HG03139 (cell line): ENCODE results near the gene PDE6B.

ENCODE experiments used
- ATAC-seq: cut with Tn5 transposase; IDR thresholded peaks from one replicate; pipeline ENCODE4 v1.9.1; 2021; ENCODE audit not compliant: unreplicated experiment

Gene PDE6B

DNA sequence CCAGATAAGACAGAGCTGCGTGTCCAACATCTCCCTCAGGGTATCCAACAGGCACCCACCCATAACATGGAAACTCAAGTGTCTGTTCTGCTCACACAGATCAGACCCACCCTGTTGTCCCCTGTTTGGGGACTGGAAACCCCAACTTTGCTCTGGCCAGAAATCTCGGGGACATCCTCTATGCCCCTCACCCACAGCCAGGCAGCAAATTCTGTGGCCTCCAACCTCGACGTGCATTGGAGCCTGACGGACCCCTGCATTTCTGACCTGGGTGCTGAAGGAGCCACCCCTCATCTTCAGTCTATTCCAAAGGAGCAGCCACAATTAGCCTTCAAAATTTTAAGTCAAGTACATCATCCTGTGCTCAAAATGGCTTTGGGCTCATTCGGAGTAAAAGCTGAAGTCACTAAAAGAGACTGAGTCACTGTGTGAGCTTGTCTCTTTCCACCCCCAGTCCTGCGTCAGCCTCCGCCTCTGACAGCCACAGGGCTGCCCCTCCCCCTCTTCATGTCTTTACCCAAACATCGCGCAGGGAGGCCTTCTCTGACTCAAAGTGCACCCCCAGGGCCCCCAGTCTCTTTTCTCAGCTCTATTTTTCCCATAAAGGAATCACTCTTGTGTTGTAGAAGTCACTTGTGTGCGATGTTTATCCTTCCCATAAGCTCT lies 24.4 kb upstream of the PDE6B start:
- no peak for ATAC-seq

DNA sequence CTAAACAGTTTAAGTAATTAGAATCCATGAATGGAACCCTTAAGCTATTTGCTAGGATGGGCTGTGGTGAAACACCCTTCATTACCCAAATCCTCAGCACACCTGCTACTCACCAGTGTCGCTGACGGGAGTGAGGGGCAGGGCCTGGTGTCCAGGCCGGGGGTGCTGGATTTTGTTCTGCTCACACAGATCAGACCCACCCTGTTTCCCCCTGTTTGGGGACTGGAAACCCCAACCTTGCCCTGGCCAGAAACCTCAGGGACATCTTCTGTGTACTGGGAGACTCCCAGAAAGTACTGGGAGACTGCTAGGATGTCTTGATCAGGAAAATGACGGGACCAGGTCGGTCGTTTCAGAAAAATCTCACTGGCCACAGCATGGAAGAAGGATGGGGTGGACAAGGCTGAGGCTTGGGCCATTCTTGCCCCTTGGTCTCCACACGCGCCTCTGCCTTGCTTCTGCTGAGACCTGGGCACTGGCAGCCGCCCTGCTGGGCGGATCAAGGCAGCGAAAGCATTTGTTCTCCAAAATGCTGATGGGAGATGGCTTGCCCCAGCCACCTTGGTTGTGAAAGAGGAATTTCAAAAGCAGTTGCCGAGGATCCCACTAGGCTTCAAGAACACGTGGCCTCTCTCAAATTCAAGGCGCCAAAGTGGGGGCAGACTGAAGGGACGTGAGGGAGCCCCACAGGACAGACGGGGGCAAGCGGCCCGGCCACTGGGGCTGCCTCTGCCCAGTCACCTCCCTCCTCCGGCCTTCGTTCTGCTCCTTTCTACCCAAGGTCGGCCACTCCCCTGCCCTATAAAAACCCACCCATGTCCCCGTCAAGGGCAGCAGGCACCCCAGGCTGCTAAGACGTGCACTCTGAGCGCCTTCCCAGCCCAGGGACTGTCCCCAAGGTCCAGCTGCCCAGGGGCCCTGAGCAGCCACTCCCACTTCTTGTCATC lies 23.5 kb upstream of the PDE6B start:
- ATAC-seq: no peak

DNA sequence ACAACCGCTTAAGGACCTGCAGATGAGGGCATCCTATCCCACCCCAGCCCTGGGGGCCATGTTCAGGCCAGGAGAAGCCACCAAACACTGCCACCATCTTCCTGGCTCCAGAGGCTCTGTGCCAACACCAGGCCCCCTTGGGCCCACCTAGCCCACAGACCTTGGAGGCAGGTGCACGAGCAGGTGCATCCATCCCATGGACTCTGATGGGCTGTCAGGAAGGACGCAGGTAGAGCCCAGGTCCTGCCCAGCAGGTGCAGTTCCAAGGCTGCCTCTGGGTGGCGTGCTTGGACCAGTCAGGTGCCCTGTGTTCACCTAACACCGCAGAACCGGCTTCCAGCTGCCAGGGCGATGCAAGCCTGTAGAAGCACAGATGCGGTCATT lies 22.8 kb upstream of the PDE6B start:
- no peak for ATAC-seq

DNA sequence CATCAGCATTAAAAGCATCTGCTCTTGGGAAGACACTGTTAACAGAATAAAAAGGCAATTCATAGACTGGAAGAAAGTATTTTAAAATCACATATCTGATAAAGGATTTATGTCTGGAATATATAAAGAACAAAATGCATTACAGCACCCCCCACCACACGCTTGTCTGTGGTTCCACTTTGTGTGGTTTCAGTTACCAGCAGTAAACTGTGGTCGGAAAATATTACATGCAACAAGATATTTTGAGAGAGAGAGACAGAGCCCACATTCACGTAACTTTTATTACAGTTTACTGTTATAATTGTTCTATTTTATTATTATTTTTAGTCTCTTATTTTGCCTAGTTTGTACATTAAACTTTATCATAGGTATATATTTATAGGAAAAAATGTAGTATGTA lies 21.2 kb upstream of the PDE6B start:
- ATAC-seq: no peak

DNA sequence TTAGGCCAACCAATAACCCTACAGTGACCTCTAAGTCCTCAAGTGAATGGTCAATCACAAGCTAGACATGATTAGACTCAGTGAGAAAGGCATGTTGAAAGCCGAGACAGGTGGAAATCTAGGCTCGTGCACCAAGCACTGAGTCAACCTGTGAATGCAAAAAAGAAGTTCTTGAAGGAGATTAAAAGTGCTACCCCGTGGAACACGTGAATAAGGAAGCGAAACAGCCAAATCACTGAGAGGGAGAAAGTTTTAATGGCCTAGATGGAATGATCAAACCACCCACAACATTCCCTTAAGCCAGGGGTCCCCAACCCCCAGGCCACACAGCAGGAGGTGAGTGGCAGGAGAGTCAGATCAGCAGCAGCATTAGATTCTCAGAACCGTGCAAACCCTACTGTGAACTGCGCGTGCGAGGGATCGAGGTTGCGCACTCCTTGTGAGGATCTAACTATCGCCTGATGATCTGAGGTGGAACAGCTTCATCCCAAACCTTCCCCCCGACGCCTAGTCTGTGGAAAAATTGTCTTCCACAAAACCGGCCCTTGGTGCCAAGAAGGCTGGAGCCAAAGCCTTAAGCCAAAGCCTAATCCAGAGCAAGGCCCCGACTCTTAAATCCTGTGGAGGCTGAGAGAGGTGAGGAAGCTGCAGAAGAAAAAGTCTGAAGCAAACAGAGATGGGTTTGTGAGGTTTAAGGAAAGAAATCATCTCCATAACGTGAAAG lies 19.5 kb upstream of the PDE6B start:
- ATAC-seq: no peak

DNA sequence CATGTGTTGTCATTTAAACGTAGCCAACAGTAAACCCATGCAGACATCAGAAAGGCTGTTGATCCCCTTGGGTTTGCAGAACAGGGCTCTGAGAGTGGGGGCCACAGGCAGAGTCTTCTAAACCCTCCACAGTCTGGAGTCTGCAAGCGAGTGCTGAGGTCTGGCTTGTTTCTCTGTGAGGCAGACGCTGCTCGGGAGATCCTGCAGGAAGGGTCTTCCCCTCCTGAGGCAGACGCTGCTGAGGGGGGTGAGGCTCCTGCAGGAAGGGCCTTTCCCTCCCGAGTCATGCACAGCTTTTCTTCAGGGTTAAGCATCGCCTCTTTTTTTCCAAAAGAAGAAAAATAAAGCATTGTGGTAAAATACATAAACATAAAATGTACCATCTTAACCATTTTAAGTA lies 17.1 kb upstream of the PDE6B start:
- ATAC-seq: no peak

DNA sequence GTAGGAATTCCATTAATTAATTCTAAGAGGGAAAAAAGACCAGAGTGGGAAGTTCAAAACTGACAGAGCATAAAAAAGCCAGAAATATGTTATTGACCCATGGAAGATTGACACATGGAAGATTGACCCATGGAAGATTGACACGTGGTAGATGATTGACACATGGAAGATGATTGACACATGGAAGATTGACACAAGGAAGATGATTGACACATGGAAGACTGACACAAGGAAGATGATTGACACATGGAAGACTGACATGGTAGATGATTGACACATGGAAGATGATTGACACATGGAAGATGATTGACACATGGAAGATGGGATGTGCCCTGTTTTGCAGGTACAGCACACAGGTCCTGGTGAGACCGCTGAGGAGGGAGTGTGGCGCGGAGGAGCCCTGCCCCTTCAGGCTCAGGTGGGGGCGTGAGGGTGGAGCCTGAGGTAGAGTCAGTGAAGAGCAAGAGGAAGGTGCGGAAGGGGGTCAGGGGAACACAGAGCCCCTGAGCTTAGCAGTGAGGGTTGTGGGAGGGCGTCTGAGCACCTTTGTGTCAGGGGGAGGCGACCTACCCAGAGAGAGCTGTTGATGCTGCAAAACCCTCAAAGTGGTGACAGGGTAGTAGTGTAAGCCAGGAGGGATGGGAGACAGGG lies 15.8 kb upstream of the PDE6B start:
- ATAC-seq: no peak

DNA sequence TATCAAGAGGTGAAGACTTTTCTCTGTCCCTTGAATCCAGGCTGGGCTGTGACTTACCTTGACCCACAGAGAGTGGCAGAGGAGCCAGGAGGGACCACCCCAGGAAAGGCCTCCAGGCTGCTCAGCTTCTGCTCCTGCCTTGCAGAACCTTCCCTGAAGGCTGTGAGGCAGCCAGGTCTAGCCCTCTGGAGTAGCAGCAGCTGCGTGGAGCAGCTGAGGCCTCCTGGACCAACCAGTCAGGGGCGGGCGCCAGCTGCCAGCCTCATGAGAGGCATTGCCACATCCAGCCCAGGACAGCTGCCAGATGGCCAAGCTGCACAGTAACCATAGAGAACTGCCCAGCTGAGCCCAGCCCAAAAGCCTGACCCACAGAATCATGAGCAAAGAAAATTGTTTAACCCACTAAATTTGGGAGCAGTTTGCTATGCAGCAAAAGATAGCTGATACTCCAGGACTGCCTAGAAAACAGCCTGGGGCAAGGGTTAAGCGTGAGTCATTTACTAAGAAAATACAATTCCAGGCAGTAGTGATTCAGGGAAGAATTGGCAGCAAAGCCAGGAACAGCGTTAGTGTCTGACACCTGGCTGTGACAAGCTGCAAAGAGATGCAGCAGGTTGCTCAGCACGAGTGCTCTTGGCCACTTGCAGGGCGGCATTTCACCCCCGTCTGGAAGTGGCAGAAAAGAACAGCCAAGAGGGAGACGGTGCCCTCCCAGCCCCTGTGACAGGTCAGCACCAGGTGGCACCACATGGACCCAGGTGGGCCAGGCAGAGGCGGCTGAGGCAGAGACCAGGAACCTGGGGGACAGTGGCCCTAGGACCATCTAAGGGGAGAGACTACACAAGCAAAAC lies 14.7 kb upstream of the PDE6B start:
- ATAC-seq: no peak

DNA sequence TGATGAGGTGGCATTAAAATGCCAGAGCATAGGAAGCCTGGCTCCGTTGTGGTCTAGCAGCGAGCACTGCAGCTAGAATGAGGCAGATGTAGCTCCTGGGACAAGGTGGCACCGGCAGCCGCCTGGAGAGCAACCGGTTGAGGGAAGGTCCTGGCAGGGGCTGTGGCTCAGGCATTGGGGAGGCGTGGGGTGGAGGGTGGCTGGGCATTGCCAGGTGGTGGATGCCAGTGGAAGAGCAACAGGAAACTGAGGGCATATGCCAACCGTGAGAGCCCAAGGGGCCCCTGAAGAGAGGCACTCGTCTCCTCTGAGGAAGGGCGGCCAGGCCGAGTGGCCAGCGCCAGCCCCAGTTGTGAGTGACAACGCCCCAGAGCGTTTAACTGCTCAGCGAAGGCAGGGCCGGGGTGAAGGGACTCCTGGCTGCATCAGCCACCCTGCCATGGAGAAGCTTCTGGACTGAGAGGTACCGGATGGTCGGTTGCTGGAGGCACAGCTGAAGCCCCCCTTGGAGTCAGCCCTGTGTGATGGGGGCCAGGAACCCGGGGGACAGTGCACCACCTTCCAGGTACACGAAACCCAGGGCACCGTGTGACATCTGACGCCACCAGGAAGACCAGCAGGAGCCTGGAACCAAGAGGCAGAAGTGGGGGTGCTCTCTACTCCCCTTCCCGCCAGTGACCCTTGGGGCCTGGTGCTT lies 13.2 kb upstream of the PDE6B start:
- ATAC-seq: no peak

DNA sequence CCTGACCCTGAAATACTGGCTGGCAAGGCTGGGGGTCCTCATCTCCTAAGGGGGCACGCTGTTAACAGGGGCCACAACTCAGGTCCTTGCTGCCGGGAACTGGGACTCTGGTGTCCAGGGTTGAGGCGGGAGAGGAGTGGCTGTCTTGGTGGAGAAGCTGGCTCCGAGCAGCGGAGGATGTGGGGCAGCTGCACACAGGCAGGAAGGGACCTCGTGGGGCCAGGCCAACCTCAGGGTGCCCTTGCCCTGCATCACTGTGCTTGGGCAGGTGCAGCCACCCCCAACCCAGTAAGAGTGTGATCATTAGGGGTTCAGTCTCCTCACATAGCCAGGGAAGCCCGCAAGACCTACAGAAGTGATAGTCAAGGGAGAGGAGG lies 12.6 kb upstream of the PDE6B start:
- no peak for ATAC-seq

DNA sequence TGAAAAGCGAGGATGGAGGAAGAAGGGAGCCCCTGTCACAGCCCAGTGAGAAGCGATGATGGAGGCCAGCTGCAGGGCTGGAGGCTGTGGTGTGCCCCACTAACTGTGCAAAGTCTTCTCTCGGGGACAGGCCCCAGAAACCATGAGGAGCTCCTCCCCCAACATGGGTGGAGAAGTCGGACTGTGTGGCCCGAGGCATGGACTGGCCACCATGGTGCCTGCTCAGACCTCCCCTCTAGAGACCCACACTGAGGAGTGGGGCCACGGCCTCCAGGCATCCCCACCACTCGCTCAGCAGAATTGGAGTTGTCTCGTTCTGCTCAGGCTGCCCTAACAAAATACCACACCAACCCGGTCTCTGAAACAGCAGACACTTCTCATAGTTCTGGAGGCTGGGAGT lies 12.2 kb upstream of the PDE6B start:
- no peak for ATAC-seq

DNA sequence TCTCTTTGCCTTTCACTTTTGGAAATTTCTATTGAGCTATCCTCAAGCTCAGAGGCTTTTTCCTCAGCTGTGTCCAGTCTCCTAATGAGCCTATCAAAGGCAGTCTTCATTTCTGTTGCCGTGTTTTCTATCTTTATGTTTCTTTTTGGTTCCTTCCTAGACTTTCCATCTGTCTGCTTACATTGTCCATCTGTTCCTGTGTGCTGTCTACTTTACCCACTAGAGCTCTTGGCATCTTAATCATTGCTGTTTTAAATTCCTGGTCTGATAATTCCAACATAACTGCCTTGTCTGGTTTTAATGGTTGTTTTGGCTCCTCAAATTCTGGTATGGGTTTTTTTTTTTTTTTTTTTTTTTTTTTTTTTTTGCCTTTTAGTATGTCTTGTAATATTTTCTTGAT lies 9.3 kb upstream of the PDE6B start:
- no peak for ATAC-seq

DNA sequence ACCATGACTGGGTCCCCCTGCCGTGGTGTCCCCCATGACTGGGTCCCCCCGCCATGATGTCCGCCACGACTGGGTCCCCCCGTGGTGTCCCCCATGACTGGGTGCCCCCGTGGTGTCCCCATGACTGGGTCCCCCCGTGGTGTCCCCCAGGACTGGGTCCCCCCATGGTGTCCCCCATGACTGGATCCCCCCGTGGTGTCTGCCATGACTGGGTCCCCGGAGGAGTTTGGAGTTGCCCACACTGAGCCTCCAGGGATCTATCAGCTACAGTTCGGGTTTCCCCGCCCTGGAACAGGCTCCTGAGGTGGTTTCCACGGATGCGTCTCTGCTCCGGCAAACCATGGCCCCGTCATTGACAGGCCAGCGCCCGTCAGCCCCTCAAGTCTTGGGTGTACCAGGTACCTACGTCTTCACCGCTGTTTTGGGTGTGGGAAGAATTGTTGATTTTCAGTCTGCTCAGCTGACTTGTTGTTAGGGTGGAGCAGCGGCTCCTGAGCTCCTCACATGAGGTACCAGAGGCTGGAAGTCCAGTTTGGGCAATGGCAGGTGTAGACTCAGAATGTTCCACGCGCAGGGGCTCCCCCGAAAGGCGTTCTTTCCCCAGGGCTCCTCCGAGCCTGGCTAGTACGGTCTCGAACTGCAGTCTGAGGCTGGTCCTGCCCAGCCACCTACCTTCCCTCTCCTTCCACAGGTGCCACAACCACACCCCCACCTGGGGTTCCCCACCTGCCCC lies 8.3 kb upstream of the PDE6B start:
- ATAC-seq: no peak

DNA sequence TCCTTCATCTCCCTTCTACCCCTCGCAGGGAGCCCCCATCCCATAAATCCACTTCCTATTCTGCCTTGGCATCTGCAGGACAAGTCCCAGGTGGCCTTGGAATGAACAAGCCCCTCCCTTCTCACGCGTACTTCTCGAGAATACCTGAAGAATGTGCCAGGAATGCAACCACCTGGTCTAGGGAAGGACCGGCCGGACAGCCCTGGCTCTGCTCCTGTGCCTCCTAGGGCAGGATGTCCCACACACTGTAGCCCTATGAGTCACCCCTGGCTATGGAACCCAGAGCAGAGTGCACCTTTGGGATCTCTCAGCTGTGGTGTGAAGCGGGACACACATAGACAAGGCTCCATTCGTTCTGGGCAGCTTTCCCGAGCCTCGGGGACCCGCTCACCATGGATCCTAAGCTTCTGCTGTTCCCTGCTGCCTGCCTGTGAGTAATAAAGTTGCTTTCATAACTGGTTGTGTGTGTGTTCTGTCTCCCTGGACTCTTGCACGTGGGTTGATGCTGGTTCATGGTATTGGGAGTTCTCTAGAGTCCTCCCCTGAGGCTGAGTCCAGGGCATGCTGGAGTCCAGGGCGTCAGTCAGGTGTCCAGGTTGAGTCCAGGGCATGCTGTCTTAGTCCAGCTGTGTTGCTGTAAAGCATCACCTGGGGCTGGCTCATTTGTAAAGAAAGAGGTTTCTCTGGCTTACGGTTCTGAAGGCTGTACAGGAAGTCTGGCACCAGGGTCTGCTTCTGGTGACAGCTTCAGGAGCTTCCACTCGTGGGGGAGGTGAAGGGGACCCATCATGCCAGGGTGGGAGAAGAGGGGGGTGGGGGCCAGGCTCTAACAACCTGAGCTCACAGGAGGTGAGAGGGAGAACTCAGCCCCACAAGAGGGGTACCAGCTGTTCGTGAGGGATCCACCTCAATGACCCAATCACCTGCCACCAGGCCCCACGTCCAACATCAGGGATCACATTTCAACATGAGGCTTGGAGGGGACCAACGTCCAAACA lies 7.4 kb upstream of the PDE6B start:
- ATAC-seq: no peak

DNA sequence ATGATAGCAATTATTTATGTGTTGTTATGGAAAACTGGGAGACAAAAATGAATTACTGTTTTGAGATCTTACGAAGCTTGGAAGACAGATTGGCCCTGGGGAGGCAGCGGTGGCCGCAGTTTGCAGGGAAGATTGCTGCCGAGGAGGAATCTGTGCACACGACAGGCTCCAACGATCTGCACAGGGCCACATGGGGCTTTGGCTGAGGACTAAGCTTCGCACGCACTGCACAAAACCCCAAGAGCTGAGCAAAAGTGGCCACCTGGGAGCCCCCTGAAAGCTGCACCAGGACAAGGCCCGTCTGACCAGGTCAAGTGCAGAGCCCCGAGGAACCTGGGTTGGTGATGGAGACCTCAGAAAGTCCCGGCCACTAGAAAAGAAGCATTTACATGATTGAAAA lies 5.2 kb upstream of the PDE6B start:
- ATAC-seq: no peak

DNA sequence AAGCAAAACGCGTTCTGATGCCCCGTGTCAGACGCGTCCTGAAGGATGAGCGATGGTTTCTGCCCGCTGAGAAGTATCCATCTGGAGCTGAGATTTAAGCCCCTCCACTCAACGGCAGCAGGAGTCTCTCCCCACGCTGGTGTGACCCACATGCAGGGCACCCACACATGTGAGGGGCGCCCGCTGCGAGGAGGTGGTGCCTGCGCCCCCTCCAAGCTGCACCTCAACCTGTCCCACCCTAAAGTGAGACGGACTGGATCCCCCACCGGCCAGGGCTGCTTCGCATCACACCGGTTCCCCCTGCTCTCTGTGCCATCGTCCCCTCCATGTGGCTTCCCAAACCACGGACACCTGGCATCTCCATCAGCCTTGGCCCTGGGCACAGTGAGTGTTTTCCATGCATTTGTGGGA lies 4.5 kb upstream of the PDE6B start:
- ATAC-seq: no peak

DNA sequence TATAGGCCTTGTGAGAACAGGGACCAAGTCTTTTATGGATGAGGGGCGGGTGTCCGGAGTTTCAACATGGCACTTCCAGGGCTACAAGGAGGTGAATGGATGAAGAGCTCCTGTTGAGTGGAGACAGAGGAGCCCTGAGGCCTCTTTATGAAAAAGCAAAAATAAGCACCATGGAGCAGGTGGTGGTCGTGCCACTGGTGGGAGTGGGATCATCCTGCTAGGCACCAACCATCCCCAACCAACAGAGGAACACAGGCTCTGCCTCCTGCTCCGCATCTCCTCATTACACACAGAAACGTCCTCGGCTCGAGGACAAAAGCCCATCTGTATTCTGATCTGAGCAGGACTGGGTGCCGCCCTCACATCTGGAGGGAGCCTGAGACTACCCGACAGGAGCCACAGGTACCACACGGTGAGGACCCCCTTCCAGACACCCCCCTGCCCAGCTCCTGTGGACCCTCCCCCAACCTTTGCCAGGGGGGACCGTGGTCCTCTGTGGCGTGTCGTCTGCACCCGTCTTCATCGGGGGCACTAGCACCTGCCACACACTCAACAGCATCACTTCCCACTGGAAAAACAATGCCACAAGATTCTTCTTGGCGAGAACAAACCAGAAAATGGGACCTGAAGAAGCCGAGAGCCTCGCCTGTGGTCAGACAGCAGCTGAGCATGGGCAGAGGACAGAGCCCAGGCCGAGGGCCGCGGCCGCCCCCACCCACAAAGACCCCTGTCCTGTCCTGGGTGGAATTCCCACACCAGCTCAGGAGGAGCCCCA lies 3.9 kb upstream of the PDE6B start:
- ATAC-seq: no peak
